H4 (cell line): ENCODE measurements around the gene FN3K. TPM values are rescaled to one million over a fixed set of nuclear protein-coding genes. Genes with fewer than 3 reads are reported as not detected.
A peak's percentile ranks its signal among the peaks of the same experiment; 100 is the strongest.
"Not testable (repeated sequence)": the region's sequence is repeated elsewhere in the genome, so short reads cannot be mapped to it uniquely, and the experiment has no call there.

Experiments
- DNase-seq: peaks from one replicate; pipeline ENCODE4 v3.0.0-alpha.2; 2015; ENCODE audit warnings: low spot score
- total RNA-seq: library from RNA; depleted of rRNA; stranded (reverse); fragments of >200 nt; shearing (Covaris generic); gene quantifications from 2 replicates; pipeline ENCODE4 v1.2.3, GENCODE V29; 2014

Gene FN3K
- total RNA-seq, 1 experiment from 2014 or later: not detected

DNA sequence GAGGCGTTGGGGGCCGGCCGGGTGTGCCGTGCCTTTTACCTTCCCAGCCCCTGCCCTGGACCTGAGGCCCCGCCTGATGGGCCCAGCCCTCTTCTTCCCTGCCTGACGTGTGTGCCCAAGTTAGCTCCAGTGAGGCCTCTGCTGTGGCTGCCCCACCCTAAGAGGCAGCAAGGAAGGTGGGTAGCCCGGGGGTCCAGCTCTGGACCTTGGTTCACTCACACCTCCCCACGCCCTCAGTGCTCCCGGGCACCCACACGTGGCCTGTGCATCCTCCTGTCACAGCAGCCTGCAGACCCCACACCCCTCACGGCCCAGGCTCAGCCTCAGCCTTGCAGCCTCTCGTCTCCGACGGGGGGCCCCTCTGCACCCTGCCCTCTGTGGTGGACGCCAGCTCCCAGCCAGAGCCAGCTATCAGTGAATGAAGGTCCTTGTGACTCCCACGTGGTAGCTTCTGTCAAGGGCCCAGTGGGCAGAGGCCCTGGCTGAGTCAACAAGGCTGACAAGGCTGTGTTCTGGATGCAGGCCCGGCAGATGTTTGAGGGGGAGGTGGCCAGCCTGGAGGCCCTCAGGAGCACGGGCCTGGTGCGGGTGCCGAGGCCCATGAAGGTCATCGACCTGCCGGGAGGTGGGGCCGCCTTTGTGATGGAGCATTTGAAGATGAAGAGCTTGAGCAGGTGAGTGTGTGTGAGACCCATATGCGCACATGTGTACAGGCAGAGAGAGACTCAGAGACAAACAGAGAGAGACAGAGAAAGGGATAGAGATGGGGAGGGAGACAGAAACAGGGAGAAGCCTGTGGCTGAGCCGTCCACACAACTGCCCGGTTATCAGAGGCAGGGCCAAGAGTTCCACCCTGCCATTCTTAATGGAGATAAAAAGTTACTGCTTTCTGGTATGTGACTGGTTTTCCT, 2.8 kb downstream of the FN3K start:
- no peak for DNase-seq

- no peak for DNase-seq
Observed at GRCh38 chr17:82740906-82741759, 5.7 kb downstream of the FN3K start.

GRCh38 chr17:82743344-82744219, 8.2 kb downstream of the FN3K start:
- DNase-seq: no peak

- DNase-seq: not testable (repeated sequence)
Observed at GRCh38 chr17:82744736-82745135, 9.3 kb downstream of the FN3K start.

DNA sequence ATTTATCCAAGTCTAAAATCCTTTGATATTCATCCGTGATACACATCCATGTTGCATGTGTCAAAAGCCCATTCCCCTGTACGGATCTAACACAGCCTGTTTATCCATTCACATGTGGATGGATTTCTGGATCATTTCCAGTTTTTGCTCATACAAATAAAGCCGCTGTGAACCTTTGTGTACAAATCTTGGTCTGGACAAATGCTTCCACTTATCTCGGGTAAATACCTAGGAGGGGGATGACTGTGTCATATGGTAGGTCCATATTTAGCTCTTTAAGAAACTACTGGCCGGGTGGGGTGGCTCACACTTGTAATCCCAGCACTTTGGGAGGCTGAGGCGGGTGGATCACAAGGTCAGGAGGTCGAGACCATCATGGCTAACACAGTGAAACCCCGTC, 10.1 kb downstream of the FN3K start:
- DNase-seq: no peak

DNA sequence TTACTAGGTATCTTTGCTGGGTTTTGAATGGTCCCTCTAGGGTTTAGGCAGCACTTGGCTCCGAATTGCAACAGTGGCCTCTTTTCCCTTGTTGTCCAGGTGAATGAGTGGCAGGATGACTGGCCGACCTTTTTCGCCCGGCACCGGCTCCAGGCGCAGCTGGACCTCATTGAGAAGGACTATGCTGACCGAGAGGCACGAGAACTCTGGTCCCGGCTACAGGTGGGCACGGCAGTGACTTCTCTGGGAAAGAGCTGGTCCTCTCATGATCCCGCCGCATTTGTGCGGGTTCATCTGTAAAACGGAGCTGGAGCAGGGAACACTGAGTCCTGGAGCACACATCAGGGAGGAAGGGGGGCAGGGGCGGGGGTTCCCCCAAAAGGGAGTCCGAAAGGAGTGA, 13.3 kb downstream of the FN3K start:
- no peak for DNase-seq

DNA sequence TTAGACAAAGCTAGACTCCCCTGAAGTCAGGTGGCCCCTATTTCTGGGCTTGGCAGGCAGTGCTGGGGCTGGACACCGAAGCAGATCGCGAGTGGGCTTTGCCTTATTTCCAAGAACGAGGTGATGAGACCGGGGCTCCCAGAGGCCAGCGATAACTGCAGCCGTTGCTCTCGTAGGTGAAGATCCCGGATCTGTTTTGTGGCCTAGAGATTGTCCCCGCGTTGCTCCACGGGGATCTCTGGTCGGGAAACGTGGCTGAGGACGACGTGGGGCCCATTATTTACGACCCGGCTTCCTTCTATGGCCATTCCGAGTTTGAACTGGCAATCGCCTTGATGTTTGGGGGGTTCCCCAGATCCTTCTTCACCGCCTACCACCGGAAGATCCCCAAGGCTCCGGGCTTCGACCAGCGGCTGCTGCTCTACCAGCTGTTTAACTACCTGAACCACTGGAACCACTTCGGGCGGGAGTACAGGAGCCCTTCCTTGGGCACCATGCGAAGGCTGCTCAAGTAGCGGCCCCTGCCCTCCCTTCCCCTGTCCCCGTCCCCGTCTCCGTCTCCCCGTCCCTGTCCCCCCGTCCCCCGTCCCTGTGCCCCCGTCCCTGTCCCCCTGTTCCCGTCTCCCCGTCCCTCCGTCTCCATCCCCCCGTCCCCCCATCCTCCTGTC, 15.0 kb downstream of the FN3K start:
- DNase-seq: no peak

GRCh38 chr17:82751171-82751570, 15.8 kb downstream of the FN3K start:
- no peak for DNase-seq

DNA sequence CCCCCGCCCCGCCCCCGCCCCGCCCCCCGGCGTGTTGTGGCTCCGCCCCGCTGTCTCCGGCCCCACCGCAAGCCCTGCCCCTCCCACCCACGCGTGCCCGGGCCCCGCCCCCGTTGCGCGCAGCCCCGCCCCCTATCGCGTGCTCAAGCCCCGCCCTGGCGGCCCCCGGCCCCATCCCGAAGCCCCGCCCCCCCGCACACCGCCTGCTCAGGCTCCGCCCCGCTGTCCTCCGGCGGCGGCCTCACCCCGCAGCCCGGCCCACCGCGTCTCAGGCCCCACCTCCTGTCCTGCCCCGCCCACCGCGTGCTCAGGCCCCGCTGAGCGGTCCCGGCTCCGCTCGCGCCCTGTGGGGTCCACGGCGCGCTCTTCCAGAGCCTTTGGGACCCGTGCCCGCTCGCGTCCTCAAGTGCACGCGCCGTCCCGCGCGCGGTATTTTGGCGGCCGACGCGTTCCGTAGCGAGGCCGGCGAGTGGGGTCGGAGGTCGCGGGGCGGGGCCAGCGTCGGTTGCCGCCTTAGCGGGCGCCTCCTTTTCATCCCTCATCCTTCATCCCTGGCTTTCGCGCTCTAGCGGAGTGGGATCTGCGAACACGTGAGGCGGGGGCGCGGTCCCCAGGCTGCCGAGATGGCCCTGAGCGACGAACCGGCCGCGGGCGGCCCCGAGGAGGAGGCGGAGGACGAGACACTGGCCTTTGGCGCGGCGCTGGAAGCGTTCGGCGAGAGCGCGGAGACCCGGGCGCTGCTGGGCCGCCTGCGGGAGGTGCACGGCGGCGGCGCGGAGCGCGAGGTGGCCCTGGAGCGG, 16.4 kb downstream of the FN3K start, which contains the start of gene TBCD:
TSS of gene TBCD (plus strand) at position 495 of the 800 bp plus-strand sequence. CDS start at position 624, 129 bp downstream.
- peak; percentile 84 for DNase-seq

GRCh38 chr17:82752371-82753200, 17.2 kb downstream of the FN3K start:
- DNase-seq: no peak

- no peak for DNase-seq
Observed at GRCh38 chr17:82753201-82753464, 17.7 kb downstream of the FN3K start.

- no peak for DNase-seq
Observed at GRCh38 chr17:82754297-82755208, 19.1 kb downstream of the FN3K start.

- no peak for DNase-seq
Observed at GRCh38 chr17:82756166-82756565, 20.8 kb downstream of the FN3K start.

DNA sequence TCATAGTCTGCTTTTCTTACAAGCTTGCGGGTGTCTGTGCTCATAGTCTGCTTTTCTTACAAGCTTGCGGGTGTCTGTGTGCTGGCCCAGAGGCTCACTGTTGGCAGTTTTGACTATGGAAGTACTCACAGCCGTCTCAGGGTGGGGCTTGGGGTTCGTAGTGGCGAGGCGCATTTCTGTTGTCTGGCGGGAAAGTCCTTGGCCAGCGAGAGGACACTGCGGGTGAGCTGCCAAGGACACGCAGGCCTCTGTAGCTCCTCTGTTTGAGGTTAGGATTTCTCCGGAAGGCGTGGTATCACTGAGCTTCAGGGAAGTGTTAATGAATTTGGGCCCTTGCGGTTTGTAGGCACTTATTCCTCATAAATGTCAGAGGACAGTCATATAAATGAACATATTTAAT, 30.0 kb downstream of the FN3K start:
- no peak for DNase-seq

- DNase-seq: no peak
Observed at GRCh38 chr17:82767041-82767754, 31.8 kb downstream of the FN3K start.

GRCh38 chr17:82769041-82769440, 33.6 kb downstream of the FN3K start:
- DNase-seq: no peak

- DNase-seq: peak; percentile 47
Observed at GRCh38 chr17:82772026-82772425, 36.6 kb downstream of the FN3K start.

GRCh38 chr17:82774456-82774855, 39.0 kb downstream of the FN3K start:
- not testable (repeated sequence) for DNase-seq
